Skin of body (tissue), 2 donors: ENCODE data around the gene TEX26. TPM values are rescaled to one million over a fixed set of nuclear protein-coding genes. Genes with fewer than 3 reads are reported as not detected.

Experiments
- DNase-seq: peaks from one replicate; lab custom pipeline; 2025; lab: John Stamatoyannopoulos, UW
- total RNA-seq: library from RNA; depleted of rRNA; stranded (reverse); fragments of >200 nt; gene quantifications from one replicate; pipeline ENCODE4 v1.2.3, GENCODE V29; 2014

The TEX26 gene
- total RNA-seq, 1 donor from 2014 or later: not detected

- no peak for DNase-seq
Observed at GRCh38 chr13:30976025-30976424, 43.6 kb downstream of the TEX26 start.

- no peak for DNase-seq
Observed at GRCh38 chr13:30978981-30979956, 46.8 kb downstream of the TEX26 start.

GRCh38 chr13:30982506-30982905, 50.0 kb downstream of the TEX26 start:
- no peak for DNase-seq

GRCh38 chr13:30982906-30983305, 50.5 kb downstream of the TEX26 start:
- DNase-seq: no peak

- no peak for DNase-seq
Observed at GRCh38 chr13:30983431-30983830, 51.0 kb downstream of the TEX26 start.

- DNase-seq: no peak
Observed at GRCh38 chr13:30984620-30985019, 52.2 kb downstream of the TEX26 start.

GRCh38 chr13:30985637-30986205, 53.3 kb downstream of the TEX26 start:
- DNase-seq: no peak

GRCh38 chr13:30991184-30991583, 58.7 kb downstream of the TEX26 start:
- no peak for DNase-seq

GRCh38 chr13:30991922-30992321, 59.5 kb downstream of the TEX26 start:
- no peak for DNase-seq

- DNase-seq: no peak
Observed at GRCh38 chr13:30995331-30995730, 62.9 kb downstream of the TEX26 start.

- DNase-seq: no peak
Observed at GRCh38 chr13:30997697-30998096, 65.2 kb downstream of the TEX26 start.

GRCh38 chr13:30998136-30999088, 66.0 kb downstream of the TEX26 start:
- DNase-seq: peak; percentile 48

- DNase-seq: no peak
Observed at GRCh38 chr13:31000889-31001288, 68.4 kb downstream of the TEX26 start.

- no peak for DNase-seq
Observed at GRCh38 chr13:31001647-31002046, 69.2 kb downstream of the TEX26 start.

- no peak for DNase-seq
Observed at GRCh38 chr13:31005066-31005465, 72.6 kb downstream of the TEX26 start.

- DNase-seq: no peak
Observed at GRCh38 chr13:31007417-31007816, 75.0 kb downstream of the TEX26 start.

- no peak for DNase-seq
Observed at GRCh38 chr13:31008400-31009115, 76.1 kb downstream of the TEX26 start.

GRCh38 chr13:31009166-31009565, 76.7 kb downstream of the TEX26 start:
- no peak for DNase-seq

GRCh38 chr13:31010296-31010695, 77.8 kb downstream of the TEX26 start:
- no peak for DNase-seq

- DNase-seq: no peak
Observed at GRCh38 chr13:31011193-31011860, 78.9 kb downstream of the TEX26 start.
